Smooth muscle cell (in vitro differentiated cells): Measurements from ENCODE around the gene SLAMF1. TPM values are rescaled to one million over a fixed set of nuclear protein-coding genes. Genes with fewer than 3 reads are reported as not detected.

Experiments used
- DNase-seq: peaks from one replicate; lab custom pipeline; 2025; ENCODE audit not compliant: unreplicated experiment; lab: John Stamatoyannopoulos, UW
- H2AFZ ChIP-seq: fragments of 200-600 bp; sonication (generic); 2 replicates; pipeline ENCODE4 v1.6.0; 2016; ENCODE audit warnings: antibody characterized with exemption, low read depth, mild to moderate bottlenecking
- H3F3A ChIP-seq: fragments of 200-600 bp; sonication (generic); 2 replicates; pipeline ENCODE4 v1.6.0; 2017; ENCODE audit warnings: antibody characterized with exemption, low read depth
- H3K27ac ChIP-seq: fragments of 200-600 bp; sonication (generic); 2 replicates; pipeline ENCODE4 v1.5.1; 2016; ENCODE audit warnings: low read depth, mild to moderate bottlenecking
- H3K27me3 ChIP-seq: fragments of 200-600 bp; sonication (generic); 2 replicates; pipeline ENCODE4 v1.6.1; 2016; ENCODE audit warnings: low read depth, mild to moderate bottlenecking
- H3K36me3 ChIP-seq: fragments of 200-600 bp; sonication (generic); 2 replicates; pipeline ENCODE4 v1.5.1; 2016; ENCODE audit warnings: low read depth
- H3K4me1 ChIP-seq: fragments of 200-600 bp; sonication (generic); 2 replicates; pipeline ENCODE4 v1.5.1; 2016; ENCODE audit warnings: low read depth
- H3K4me2 ChIP-seq: fragments of 200-600 bp; sonication (generic); 2 replicates; pipeline ENCODE4 v1.6.0; 2016; ENCODE audit warnings: mild to moderate bottlenecking
- H3K4me3 ChIP-seq: fragments of 200-600 bp; sonication (generic); 2 replicates; pipeline ENCODE4 v1.5.1; 2016; ENCODE audit warnings: mild to moderate bottlenecking
- H3K79me2 ChIP-seq: fragments of 200-600 bp; sonication (generic); 2 replicates; pipeline ENCODE4 v1.6.0; 2016; ENCODE audit warnings: low read depth, mild to moderate bottlenecking
- H3K9ac ChIP-seq: fragments of 200-600 bp; sonication (generic); 2 replicates; pipeline ENCODE4 v1.6.0; 2016; ENCODE audit warnings: low read depth
- H3K9me3 ChIP-seq: fragments of 200-600 bp; sonication (generic); replicated peaks from 2 replicates; pipeline ENCODE4 v1.5.1; 2016; ENCODE audit warnings: low read depth
- H4K20me1 ChIP-seq: fragments of 200-600 bp; sonication (generic); 2 replicates; pipeline ENCODE4 v1.6.0; 2016; ENCODE audit warnings: low read depth
- WGBS: methylation state at CpG from one replicate; pipeline ENCODE4 v1.1.7; 2016; ENCODE audit warnings: low lambda C conversion rate; 5-methylcytosine and 5-hydroxymethylcytosine counted together
- polyA plus RNA-seq: library from polyadenylated mRNA; unstranded; fragments of >200 nt; fragmentation: Nextera tagmentation; extraction: Ambion mirVana; gene quantifications from 2 replicates; pipeline ENCODE4 v1.2.1, GENCODE V29; 2016
- total RNA-seq: library from RNA; depleted of rRNA; stranded (reverse); fragments of >200 nt; gene quantifications from 2 replicates; pipeline ENCODE4 v1.2.3, GENCODE V29; 2014
- TF ChIP-seq, protein P1 (sequence below): fragments of 200-600 bp; sonication (generic); IDR thresholded peaks from 2 replicates; pipeline ENCODE4 v1.5.1; 2017; ENCODE audit warnings: borderline replicate concordance, mild to moderate bottlenecking, antibody characterized with exemption; ENCODE audit not compliant: insufficient read depth, poor library complexity, severe bottlenecking

SLAMF1 gene
- total and polyA plus RNA-seq, 2 experiments from 2014 or later, result not detected

DNA sequence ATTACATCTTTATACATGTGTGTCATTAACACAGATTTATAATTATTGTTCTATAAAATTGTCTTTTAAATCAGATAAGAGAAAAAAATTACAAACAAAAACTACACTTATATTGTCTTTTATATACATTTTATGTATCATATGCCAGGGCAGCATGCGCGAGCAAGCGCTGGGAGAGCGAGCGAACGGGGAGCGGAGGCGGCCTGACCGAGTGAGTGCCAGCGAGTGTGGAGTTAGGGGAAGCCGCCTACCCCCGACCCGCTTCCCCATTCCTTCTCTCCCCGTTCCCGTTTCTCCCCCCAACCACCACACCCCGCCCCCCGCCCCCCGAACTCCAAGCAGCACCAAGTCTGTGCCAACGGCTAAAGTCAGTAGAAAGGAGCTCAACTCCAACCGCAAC lies 23.0 kb upstream of the SLAMF1 start:
- Histone ChIP-seq H4K20me1 (no peaks in the 10 kb centered on the region), H3K79me2 (no peaks in the 10 kb centered on the region), H3K9me3 (peaks cover 13% of the 10 kb centered on the region), H3K4me3 (no peak overlapping the region), H3K36me3 (no peaks in the 10 kb centered on the region), H2AFZ (no peak overlapping the region), H3K27me3 (no peaks in the 10 kb centered on the region), H3K9ac (no peak overlapping the region), H3K4me1 (no peaks in the 10 kb centered on the region), H3K4me2 (no peak overlapping the region), H3K27ac (no peak overlapping the region), H3F3A (no peaks in the 10 kb centered on the region)
- TF ChIP-seq, protein P1, sequence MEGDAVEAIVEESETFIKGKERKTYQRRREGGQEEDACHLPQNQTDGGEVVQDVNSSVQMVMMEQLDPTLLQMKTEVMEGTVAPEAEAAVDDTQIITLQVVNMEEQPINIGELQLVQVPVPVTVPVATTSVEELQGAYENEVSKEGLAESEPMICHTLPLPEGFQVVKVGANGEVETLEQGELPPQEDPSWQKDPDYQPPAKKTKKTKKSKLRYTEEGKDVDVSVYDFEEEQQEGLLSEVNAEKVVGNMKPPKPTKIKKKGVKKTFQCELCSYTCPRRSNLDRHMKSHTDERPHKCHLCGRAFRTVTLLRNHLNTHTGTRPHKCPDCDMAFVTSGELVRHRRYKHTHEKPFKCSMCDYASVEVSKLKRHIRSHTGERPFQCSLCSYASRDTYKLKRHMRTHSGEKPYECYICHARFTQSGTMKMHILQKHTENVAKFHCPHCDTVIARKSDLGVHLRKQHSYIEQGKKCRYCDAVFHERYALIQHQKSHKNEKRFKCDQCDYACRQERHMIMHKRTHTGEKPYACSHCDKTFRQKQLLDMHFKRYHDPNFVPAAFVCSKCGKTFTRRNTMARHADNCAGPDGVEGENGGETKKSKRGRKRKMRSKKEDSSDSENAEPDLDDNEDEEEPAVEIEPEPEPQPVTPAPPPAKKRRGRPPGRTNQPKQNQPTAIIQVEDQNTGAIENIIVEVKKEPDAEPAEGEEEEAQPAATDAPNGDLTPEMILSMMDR, result no peak
- WGBS, result 97% methylated on average over 20 of the region's 20 CpGs
- DNase-seq, result no peak

DNA sequence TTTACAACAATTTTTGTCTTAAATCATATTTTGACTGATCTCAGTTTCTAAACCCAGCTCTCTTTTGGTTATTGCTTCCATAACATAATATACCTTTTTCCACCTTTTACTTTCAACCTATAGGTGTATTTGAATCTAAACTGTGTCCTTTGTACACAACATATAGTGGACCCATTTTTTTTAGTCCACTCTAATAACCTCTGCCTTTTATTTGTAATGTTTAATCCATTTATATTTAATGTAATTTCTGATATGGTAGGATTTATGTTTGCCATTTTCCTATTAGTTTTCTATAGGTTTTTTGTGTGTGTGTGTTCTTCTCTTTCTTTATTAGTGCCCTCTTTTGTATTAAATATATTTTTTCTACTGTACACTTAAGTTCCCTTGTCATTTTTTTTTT lies 22.4 kb upstream of the SLAMF1 start:
- Histone ChIP-seq H3K4me3 (no peak overlapping the region), H3F3A (no peaks in the 10 kb centered on the region), H3K79me2 (no peaks in the 10 kb centered on the region), H3K36me3 (no peaks in the 10 kb centered on the region), H3K27me3 (no peaks in the 10 kb centered on the region), H4K20me1 (no peaks in the 10 kb centered on the region), H3K9me3 (peaks cover 13% of the 10 kb centered on the region), H3K27ac (no peak overlapping the region), H3K4me1 (no peaks in the 10 kb centered on the region), H3K9ac (no peak overlapping the region), H3K4me2 (no peak overlapping the region), H2AFZ (no peak overlapping the region)
- DNase-seq, result no peak
- TF ChIP-seq, protein P1, result no peak

DNA sequence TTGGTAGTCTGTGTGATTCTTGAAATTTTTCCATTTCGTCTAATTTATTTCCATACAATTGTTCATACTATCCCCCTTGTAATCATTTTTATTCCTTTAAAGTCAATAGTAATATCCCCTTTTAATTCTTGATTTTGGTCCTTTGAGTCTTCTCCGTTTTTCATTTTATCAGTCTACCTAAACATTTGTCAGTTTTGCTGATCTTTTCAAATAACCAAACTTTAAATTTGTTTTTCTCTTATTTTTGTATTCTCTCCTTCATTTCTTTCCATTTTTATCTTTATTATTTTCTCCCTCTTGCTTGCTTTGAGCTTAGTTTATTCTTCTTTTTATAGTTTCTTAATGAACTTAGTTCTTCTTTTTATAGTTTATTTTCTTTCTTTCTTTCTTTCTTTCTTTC lies 21.1 kb upstream of the SLAMF1 start:
- H2AFZ ChIP-seq, result no peak overlapping the region
- no peaks in the 10 kb centered on the region for H3K27me3 ChIP-seq
- H3F3A ChIP-seq, result no peaks in the 10 kb centered on the region
- H3K4me2 ChIP-seq, result no peak overlapping the region
- H3K27ac ChIP-seq, result no peak overlapping the region
- TF ChIP-seq, protein P1, result no peak
- no peak overlapping the region for H3K4me3 ChIP-seq
- H3K4me1 ChIP-seq, result no peaks in the 10 kb centered on the region
- H3K79me2 ChIP-seq, result no peaks in the 10 kb centered on the region
- peaks cover 13% of the 10 kb centered on the region for H3K9me3 ChIP-seq
- H3K9ac ChIP-seq, result no peak overlapping the region
- H3K36me3 ChIP-seq, result no peaks in the 10 kb centered on the region
- 89% methylated on average over 2 of the region's 2 CpGs for WGBS
- no peaks in the 10 kb centered on the region for H4K20me1 ChIP-seq
- no peak for DNase-seq

DNA sequence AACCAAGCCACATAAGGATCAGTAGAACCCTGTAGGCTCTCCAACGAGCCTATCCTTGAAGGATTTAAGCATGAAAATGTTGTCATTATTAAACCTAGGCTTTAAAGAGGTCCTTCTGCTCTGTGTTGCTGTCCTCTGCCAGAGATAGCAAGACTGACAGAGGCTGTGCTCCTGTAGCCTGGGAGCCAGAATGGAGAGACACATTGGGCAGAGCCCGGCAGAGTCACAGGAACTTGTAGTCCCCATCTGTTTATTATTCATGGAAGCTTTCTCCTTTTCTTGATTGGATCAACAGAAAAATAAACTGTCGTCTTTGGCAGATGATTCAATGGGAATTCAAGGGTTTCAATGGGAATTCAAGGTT lies 19.2 kb upstream of the SLAMF1 start:
- H3K79me2 ChIP-seq, result no peaks in the 10 kb centered on the region
- H3F3A ChIP-seq, result no peaks in the 10 kb centered on the region
- DNase-seq, result no peak
- no peak overlapping the region for H3K27ac ChIP-seq
- peak overlapping the region; percentile 61 for H2AFZ ChIP-seq
- H3K27me3 ChIP-seq, result no peaks in the 10 kb centered on the region
- TF ChIP-seq, protein P1, result no peak
- no peak overlapping the region for H3K4me3 ChIP-seq
- H3K4me2 ChIP-seq, result peak overlapping the region; percentile 35
- peaks cover 13% of the 10 kb centered on the region for H3K9me3 ChIP-seq
- no peaks in the 10 kb centered on the region for H3K36me3 ChIP-seq
- no peak overlapping the region for H3K9ac ChIP-seq
- WGBS, result 56% methylated on average over 3 of the region's 3 CpGs
- H3K4me1 ChIP-seq, result no peaks in the 10 kb centered on the region
- no peaks in the 10 kb centered on the region for H4K20me1 ChIP-seq
